ENCODE results near the gene KCNIP4.

The KCNIP4 gene

DNA sequence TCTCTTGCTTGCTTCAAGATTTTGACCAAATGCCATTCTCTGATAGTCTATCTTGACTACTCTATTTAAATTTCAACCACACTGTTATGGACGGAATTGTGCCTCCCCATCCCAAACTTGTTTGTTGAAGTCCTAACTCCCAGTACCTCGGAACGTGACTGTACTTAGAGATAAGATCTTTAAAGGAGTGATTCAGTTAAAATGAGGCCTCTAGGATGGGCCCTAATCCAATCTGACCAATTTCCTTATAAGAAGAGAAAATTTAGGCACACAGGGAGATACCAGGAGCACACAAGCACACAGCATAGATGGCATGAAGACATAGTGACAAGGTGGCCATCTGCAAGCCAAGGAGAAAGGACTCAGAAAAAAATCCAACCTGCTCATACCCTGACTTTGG, 269.9 kb downstream of the KCNIP4 start:
- TF ChIP-seq, protein P1, sequence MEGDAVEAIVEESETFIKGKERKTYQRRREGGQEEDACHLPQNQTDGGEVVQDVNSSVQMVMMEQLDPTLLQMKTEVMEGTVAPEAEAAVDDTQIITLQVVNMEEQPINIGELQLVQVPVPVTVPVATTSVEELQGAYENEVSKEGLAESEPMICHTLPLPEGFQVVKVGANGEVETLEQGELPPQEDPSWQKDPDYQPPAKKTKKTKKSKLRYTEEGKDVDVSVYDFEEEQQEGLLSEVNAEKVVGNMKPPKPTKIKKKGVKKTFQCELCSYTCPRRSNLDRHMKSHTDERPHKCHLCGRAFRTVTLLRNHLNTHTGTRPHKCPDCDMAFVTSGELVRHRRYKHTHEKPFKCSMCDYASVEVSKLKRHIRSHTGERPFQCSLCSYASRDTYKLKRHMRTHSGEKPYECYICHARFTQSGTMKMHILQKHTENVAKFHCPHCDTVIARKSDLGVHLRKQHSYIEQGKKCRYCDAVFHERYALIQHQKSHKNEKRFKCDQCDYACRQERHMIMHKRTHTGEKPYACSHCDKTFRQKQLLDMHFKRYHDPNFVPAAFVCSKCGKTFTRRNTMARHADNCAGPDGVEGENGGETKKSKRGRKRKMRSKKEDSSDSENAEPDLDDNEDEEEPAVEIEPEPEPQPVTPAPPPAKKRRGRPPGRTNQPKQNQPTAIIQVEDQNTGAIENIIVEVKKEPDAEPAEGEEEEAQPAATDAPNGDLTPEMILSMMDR (IDR thresholded peaks at IDR 0.05), result no peak

DNA sequence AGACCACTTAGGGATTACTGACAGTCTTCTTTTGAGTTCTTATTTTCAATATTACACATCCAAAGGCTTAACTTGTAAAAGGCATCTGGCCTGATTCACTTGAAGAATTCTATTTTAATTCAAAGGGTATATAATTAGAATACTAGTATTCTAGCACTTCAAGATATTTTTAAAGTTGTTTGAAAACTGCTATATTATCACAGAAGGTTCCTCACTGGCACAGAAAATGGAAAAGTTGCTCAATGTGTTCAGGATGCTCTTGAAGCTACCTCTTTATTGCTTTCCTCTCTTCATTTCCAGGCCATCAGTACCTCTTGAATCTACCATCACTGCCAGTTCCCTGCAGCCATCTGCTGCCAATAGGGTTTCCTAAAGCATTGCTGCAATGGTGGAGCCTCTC, 271.4 kb downstream of the KCNIP4 start:
- TF ChIP-seq, protein P1 (IDR thresholded peaks at IDR 0.05), result no peak

DNA sequence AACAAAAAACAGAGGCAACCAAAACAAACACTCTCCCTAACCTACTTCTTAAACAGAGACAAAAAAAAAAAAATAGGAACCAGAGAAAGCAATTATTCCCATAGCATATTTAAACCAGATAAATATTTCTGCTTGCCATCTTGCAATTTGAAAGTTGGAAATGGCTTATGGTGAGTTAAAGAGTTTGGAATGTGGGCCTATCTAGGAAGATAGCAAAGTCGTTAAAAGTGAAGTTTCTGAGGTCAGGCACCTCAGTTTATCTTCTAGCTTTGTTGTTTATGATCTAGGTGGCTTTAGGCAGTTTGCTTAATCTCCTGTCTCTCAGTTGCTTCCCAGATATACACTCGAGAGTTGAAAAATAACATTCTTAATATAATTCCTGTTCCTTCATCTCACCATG, 284.2 kb downstream of the KCNIP4 start:
- TF ChIP-seq, protein P1 (IDR thresholded peaks at IDR 0.05), result no peak

DNA sequence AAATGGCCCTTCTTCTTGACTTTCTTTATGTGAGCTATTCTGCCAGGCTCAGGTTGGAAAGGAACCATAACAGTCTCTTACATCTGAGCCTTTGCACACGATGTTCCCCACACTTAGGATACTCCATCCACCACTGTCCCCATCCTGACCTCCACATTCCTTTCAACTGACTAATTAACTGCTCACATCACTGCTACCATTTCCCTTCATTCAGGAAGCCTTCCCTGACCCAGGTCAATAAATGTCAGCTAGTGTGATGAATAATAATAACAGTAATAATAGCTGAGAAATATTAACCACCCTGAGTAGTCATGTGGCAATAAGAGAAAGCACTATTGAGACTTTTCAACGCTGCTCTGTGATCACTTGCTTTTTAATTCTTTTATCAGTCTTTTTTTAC, 291.7 kb downstream of the KCNIP4 start:
- TF ChIP-seq, protein P1 (IDR thresholded peaks at IDR 0.05), result no peak

DNA sequence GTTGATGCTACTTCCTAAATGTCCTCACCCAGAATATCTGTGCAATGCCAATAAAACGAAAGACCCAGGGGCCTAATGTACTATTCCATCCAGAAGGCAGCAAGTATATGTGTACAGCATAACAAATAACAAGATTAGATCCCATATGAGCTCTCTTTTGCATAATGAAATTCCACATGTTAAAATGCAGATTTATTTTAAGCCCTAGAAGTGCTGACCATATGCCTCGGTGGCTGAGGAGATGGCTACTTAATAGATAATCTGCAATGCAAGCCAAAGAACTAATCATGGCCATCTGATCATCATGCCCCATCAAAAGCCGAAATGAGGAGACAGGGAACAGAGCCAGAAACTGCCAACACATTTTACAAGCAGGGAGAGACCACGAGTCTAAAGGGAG, 293.5 kb downstream of the KCNIP4 start:
- TF ChIP-seq, protein P1 (IDR thresholded peaks at IDR 0.05), result no peak

DNA sequence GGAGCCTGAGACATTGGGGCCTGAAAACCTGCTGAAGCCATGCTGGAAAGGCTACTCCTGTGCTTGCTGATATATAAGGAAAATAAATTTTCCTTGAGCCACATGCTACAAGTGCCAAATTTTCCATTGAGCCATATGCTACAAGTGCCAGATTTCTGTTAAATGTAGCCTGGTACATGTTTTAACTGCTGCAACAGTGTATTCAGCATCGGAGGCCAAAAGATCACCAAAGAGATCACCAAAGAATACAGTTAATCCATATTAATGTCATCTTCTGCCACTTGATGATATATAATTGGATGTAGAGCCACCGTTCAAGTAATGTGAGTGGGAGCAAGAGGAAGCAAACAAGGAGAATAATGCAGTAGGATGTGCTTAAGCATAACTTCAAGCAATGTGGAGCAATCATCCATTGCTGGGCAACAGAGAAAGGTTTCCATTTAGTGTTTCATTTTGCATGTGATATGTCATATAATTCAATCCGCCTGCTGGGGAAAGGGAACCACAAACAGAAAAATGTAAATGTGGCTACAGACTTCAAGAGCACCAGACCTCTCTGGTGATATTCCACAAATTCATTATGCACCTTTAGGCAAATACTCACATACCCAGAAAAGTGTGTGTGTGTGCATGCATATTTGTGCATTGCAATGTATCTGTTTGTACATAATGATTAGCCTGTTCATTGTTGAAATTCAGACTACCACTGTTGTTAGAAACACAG, 295.9 kb downstream of the KCNIP4 start:
- TF ChIP-seq, protein P1 (IDR thresholded peaks at IDR 0.05), result no peak

DNA sequence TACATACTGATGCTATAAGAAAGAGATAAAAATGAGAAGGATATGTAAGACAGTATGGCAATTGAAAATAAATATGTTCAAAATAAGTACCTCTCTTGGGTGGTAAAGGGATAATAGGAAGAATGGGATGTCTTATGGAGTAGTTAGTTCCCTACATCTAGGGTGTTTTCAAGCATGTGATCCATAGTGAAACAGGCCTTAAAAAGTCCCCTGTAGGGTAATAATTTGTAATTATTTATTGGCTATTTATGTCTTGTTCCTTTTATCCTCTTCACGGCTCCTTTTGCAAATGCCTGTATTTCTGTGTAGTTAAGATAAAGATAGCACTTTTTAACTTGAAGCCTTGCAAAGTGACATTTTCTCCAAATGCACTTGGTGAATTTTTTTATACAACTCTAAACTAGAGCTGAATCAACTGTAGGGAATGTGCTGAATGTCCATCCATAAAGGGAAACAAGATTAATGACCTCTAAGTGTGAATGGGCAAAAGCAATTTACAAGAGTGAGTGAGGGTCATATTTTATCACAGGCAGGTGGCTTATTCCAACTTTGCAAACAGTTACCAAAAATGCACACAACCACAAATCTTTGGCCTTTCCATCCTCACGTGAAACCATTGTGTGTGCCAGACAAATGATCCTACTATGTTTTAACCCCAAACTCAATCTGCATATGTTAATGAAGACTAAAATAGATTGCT, 299.0 kb downstream of the KCNIP4 start:
- TF ChIP-seq, protein P1 (IDR thresholded peaks at IDR 0.05), result no peak
